NCI-H2029 (cell line): Measurements from ENCODE around the gene GRK3.
"Not testable (repeated sequence)": the region's sequence is repeated elsewhere in the genome, so short reads cannot be mapped to it uniquely, and the experiment has no call there.

Source experiments
- DNase-seq: peaks from one replicate; lab custom pipeline; 2025; lab: John Stamatoyannopoulos, UW

The GRK3 gene

DNA sequence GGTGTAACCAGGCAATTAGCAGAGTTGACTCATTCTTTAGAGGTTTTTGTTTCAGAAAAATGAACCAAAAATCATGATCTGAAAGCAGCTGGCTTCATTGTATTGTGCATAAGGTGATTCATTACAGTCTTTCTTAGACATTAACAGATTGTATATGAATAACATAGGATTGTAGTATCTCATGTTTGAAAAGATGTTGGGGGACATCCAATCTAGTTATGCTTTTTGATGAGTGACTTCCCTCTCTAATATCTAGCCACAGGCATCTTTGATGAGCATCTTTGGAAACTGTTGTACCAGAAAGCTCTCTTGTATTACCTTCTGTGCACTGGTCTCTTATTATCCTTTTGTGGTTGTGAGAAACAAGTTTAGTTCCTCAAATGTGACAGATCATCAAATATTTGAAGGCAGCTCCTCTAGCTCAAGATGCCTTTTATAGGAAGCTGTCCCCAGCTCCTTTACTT is 8.3 kb downstream of the GRK3 start:
- DNase-seq = no peak

DNA sequence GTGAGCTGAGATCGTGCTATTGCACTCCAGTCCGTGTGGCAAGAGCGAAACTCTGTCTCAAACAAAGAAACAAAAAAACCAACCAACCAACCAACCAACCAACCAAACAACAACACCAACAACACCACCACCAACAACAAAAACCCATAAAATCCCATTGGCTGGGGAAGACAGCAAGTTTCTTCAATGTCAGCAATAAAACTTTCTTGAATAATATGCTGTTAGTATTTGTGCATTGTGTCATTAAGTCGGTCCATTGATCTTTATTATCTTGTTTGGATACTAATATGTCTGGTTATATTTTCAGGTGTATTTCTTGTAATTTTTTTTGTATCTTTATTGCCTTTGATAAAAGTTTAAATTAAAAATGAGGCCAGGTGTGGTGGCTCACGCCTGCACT is 9.4 kb downstream of the GRK3 start:
- DNase-seq = no peak

DNA sequence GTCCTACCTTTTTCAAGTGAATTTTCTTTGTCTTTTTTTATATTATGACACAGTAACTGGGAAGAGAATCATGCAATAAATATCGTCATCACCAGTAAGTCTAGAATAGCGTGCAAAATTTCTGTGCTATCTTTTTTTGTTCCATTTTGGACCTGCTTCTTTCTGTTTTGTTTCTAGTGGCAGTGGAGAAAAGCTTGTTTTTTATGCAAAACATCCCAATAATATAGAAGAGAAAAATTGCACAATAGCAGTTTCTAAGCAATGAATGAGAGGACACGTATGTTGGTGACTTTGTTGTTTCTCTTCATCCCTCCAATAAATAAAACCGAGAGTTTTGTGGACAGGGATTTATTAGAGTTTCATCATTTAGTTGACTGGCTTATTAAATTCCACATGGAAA is 10.3 kb downstream of the GRK3 start:
- no peak for DNase-seq

DNA sequence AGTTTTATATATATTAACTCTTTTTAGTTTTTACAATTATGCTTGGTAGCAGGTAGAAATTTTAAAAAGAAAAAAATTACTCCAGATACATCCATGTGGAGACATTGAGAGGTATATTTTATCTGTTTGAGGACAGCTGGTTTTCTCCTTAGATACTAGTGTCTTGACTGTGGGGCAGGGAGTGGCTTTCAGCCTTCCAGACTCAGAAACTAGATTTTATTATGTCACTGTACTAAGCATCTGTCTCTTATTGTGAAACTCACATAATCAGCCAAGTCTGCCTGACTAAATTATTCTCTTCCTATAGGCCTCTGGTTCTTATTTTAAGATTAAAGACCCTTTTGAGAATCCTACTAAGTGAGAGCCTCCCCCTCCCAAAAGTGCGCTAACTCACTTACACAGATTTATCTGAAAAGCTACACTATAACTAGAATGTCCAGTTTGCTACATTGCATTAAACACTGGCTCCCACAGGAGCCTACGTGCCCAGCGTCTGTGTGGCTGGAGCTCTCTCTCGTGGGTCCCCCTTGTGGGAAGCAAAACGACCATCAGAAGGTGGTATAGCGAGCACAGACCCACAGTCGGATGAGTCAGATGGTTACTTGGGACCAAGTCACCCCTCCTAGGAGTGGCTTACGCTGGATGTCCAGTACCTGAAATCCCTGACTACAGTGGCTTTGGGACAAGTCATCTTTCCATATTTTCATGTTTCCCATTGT is 11.4 kb downstream of the GRK3 start:
- DNase-seq = not testable (repeated sequence)

DNA sequence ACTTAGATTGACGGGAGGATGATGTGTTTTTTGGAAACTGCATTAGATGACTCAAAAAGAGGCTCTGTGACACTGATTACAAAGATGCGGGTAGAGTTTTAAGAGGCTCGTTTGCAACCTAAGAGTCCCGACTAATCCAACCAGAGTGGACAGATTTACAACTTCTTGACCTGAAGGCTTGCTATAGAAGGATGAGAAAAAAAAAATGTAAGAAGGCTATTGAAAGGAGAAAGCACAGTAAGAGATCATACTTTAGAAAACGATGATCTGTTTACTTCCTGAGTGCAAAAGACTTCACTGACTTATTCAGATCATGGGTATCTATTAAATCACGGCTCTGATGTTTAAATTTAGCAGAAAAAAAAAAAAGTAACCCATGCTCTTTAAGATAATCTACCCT is 17.0 kb downstream of the GRK3 start:
- not testable (repeated sequence) for DNase-seq

DNA sequence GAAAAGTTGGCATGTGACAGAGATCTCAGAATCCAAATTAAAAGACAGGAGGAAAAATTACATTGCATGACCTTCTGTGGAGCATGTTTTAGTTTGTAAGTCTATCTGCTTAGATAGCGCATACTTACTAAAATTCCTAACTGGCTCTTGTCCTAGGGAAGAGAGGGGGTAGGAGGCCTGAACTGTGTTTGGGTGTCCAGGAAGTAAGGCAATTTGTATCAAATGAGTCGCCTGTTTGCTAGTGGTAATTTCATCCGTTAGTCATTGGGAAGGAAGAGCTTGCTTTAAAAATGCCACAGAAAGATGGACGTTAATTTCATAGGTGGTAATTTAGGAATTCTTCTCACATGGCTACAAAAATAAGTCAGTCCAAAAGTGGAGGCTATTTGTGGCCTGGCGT is 18.5 kb downstream of the GRK3 start:
- DNase-seq = no peak

DNA sequence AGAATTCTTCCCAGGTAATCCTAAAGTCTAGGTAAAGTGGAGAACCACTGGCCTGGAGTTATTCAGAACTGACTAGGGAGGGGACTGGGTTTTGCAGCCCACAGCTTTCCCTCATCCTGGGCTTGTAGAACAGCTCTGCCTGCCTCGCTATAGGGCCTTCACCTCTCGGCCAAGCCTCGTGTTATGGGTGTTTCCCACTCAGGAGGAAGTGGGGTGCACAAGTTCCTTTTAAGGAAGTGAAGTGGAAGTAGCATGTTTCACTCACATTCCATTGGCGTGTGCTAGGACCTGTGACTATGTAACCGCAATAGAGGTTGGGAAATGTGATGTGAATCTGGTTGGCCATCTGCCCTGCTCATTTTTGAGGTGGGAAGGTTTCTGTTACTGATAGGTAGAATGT is 20.5 kb downstream of the GRK3 start:
- not testable (repeated sequence) for DNase-seq

DNA sequence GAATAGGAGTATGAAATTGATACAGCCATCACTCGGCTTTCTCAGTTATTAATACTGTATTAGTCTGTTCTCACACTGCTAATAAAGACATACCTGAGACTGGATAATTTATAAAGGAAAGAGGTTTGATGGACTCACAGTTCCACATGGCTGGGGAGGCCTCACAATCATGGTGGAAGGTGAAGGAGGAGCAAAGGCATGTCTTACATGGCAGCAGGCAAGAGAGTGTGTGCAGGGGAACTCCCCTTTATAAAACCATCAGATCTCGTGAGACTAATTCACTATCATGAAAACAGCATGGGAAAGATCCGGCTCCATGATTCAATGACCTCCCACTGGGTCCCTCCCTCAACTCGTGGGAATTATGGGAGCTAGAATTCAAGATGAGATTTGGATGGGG is 25.2 kb downstream of the GRK3 start:
- DNase-seq = not testable (repeated sequence)

DNA sequence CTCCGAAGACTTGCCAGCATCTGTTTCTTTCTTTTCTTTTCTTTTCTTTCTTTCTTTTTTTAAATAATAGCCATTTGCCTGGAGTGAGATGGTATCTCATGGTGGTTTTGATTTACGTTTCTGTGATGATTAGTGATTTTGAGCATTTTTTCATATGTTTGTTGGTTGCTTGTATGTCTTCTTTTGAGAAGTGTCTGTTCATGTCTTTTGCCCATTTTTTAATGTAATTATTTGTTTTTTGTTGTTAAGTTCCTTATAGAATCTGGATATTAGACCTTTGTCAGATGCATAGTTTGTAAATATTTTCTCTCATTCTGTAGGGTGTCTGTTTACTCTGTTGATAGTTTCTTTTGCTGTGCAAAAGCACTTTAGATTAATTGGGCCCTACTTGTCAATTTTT is 28.8 kb downstream of the GRK3 start:
- DNase-seq = not testable (repeated sequence)

DNA sequence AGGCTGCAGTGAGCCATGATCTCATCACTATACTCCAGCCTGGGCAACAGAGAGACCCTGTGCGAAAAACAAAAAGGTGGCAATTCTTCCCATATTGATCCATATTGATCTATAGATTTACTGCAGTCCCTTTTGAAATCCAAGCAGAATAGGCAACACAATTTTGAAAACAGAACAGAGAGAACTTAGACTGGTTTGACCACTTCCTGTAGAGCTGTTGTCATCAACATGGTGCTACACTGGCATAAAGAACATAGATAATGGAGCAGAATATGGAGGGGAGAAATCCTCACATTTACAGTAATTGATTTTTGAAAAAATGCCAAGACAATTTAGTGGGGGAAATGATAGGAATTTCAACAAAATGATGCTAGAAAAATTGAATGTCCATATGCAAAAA is 34.1 kb downstream of the GRK3 start:
- DNase-seq = no peak

DNA sequence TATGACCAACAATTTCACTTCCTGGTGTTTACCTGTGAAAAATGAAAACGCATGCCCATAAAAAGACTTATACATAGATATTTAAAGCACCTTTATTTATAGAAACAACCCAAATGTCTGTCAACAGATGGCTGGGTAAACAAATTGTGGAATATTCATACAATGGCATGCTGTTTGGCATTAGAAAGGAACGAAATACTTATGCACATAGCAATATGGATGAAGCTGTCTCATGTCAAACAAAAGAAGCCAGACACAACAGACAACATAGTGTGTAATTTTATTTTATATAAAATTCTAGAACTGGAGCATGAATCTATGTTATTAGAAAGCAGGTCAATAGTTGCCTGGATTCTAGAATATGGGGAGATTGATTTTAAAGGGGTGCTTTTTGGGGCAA is 38.0 kb downstream of the GRK3 start:
- DNase-seq = no peak

DNA sequence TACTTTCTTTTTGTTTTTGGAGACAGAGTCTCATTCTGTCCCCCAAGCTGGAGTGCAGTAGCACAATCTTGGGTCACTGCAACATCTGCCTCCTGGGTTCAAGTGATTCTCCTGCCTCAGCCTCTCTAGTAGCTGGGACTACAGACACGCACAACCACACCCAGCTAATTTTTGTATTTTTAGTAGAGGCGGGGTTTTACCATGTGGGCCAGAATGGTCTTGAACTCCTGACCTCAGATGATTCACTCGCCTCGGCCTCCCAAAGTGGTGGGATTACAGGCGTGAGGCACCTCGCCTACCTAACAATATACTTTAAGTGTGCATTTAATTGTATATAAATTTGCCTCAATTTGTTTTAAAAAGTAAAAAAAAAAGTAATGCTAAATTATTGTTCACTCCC is 38.4 kb downstream of the GRK3 start:
- DNase-seq = no peak

DNA sequence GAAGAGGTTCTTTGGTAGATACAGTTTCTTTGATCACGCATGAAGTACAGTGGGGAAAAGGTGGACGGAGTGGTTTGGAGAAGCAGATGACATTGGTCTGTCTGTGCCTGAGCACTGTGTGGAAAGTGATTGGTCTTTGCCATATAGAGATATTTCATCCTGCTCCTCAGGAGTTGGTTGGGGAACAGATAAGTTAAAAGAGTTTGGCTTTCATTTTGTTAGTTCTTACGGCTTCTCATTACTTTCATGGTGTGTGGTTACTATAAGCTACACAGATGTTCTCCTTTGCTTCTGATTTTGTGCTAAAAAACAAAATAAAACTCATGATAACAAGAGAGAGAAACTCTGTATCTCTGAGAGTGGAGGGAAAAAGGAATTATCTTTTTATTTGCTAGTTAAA is 40.7 kb downstream of the GRK3 start:
- not testable (repeated sequence) for DNase-seq

DNA sequence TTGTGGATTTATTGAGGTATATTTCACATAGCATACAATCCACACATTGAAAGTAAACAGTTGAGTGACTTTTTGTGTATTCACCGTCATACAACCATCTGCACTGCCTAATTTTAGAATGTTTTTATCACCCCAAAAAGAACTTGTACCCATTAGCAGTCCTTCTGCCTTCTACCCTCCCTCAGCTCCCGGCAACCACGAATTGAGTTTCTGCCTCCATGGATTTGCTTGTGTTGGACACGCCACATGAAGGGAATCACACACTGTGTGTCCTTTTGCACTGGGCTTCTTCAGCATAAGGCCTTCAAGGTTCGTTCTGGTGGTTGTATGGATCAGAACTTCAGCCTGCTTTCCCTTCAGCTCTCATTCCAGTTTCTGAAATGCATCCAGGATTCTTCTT is 41.1 kb downstream of the GRK3 start:
- DNase-seq = not testable (repeated sequence)

DNA sequence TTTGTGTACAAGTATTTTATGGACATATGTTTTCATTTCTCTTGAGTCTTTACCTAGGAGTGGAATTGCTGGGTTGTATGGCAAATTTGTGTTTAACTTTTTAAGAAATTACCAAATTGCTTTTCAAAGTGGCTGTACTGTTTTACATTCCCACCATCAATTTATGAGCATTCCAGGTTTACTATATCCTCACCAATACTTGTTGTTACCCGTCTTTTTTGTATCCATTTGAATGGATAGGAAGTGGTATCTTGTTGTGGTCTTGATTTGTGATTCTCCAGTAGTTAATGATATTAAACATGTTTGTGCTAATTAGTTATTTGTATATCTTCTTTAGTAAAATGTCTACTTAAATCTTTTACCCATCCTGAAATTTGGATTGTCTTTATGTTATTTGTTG is 46.8 kb downstream of the GRK3 start:
- DNase-seq = not testable (repeated sequence)

DNA sequence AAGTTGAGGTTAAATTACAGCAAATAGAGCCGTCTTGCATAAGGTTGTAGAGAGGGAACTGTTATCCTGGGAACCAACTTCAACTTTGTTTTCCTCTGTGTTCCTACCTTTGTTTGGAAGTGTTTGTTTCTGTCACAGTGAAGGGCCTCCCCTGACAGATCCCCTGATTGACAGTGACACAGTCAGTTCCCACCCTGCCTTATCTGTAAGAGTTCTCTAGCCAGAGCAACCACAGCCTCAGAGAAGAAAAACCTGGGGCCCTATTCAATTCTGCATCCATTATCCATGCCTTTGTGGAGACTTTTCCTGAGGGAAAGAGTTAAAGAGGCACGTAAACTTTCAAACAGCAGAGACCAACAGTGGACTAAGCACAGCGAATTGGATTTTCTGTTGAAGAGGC is 48.7 kb downstream of the GRK3 start:
- not testable (repeated sequence) for DNase-seq

DNA sequence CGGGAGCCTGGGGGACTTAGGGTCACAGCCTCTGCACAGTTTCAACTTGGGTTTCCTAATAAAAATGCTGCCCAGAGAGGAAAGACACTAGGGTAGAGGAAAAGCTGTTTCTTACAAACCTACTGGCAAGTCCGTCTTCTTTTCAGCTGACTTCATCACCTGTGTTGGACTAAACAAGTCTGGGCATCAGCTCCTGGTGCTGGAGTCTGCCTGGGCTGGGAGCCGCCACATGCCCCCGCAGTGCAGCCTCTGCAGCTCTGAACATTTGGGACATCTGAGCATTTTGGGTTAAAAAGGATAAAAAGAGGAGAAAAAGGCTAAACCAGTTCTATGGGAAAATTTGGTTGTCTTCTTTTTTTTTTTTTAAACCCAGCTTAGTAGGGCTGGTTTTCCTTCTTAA is 49.1 kb downstream of the GRK3 start:
- not testable (repeated sequence) for DNase-seq

DNA sequence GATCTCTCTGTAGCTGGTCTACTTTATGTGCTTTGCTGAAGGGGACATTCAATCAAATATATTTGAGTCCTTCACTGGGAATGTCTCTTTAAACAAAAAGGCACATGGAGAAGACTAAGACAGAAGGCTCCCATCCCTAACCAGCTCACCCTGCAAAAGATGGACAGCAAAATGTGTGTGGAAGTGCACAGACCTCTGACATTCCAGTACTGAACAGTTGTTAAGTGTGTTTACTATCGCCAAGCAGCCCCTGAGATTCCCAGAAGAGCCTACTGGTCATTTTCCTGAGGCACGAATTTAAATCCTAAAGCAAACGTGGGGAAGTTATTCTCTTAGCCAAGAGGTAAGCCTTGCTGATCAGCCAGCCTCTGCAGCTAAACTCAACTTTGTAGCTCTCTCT is 50.3 kb downstream of the GRK3 start:
- DNase-seq = not testable (repeated sequence)

DNA sequence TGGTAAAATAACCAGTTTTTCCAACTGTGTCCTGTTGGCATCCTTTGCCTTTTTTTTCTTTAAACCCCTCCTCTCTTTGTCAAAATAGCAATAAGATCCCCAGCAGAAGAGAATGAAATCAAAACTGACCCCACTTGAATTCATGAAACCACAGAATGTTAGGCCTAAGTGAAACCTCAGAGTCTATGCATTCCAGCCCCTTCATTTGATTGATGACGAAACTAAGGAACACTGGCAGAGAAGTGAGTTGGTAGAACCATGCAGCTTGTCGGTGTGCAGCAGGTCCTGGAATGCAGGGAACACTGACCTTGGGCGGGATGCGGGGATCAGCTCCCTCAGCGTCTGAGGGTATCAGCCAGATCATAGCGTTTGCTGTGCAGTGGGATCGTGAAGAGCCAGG is 57.5 kb downstream of the GRK3 start:
- no peak for DNase-seq

DNA sequence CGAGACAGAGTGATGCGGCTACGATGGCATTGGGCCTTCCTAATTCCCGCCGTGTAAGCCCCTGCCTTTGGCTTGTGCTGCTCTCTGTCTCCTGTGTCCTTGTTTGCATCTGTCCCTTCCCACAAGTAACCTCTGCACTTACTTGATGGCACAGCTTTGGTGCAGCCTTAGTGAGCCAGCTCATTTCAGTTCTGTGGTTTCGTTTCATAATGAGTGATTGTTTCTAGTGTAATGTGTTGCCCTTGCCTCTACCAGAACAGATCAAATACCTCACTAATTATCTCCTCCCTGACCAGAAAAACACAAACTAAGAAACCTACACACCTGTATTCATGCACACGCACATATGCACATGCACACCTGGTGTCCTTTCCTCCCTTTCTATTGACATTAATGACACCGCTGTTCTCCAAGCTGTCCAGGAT is 58.8 kb downstream of the GRK3 start:
- DNase-seq = no peak

DNA sequence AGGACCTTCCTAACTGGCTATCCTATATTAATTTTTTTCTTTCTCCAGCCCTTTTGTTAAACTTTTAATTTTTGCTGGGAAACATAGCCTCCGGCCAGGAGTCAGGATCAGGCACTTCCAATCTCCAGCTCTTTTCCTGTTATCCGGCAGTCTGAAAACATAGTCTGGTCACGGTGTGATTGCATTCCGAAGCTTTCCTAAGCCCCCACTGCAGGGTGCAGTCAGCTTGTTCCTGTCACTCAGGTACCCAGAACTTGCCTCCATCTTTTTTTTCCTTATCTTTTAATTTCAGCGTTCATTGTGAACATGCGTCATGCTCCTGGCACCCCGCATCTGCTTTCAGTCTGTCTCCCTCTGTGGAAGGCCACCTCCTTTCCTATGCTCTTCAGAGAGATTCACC is 59.4 kb downstream of the GRK3 start:
- no peak for DNase-seq

DNA sequence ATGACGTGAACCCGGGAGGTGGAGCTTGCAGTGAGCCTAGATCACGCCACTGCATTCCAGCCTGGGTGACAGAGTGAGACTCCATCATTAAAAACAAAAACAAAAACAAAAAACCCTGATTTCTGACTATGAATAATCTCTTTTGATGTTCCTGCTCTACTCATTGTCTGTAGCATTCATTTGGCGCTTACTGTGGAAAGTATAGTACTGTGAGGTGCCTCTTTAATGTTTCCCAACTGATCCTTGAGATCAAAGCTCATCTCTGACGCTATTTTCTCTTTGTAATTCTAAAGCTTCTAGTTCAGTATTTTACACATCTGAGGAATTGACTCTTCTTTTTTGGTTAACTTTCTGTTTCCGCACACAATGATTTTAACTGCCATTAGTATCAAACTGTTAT is 60.0 kb downstream of the GRK3 start:
- DNase-seq = no peak

DNA sequence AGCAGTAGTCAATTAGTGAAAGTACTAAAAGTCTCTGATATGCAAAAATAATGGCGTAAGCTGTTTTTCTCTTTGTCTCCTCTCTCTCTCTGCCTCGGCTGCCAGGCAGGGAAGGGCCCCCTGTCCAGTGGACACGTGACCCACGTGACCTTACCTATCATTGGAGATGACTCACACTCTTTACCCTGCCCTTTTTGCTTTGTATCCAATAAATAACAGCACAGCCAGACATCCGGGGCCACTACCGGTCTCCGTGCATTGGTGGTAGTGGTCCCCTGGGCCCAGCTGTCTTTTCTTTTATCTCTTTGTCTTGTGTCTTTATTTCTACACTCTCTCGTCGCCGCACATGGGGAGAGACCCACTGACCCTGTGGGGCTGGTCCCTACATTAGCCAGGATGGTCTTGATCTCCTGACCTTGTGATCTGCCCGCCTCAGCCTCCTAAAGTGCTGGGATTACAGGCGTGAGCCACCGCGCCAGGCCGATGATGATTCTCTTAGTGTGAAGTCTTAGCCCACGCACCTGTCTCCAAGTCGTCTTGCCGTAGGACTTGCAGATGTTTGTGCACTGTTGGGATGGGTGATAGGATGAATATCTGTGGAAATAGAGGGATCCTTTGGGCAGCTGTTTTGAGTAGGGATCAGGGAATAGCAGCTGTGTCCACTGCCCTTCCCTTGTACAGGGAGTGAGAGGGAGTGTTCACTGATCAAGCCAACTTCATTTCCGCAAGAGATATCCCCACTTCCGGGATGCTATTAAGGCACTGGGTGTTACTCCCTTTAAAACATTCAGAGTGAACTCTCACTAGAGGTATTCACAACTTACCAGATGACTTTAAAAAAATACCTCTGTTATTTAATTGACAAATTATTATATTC is 61.5 kb downstream of the GRK3 start:
- not testable (repeated sequence) for DNase-seq
